A673 (cell line): ENCODE data around the gene ZNRF3.

Experiments
- CTCF ChIP-seq: fragments of 300-800, 200-600 bp; sonication (generic); conservative IDR thresholded peaks from 2 replicates; pipeline ENCODE4 v1.5.1; 2017; ENCODE audit warnings: low read depth, mild to moderate bottlenecking, antibody characterized with exemption, low read length, moderate library complexity, mixed read lengths
- EZH2 ChIP-seq: fragments of 200-600 bp; sonication (generic); IDR thresholded peaks from 2 replicates; pipeline ENCODE4 v1.6.1; 2017; ENCODE audit warnings: borderline replicate concordance, low read depth, mild to moderate bottlenecking, mixed read lengths, antibody characterized with exemption, low read length; ENCODE audit not compliant: poor library complexity, severe bottlenecking

- TF ChIP-seq EZH2 (no peak), CTCF (no peak)
These were observed 148.7 kb downstream of the ZNRF3 start for GRCh38 chr22:29032014-29032475.
